ENCODE measurements around the gene PWWP2A.

GRCh38 chr5:160097991-160098390 is 21.3 kb downstream of the PWWP2A start:
- TF ChIP-seq CTCF (IDR thresholded peaks at IDR 0.05 in 2 of 3, conservative IDR thresholded peaks at IDR 0.05 in 1 of 3; ENCODE audit: borderline replicate concordance in 1 of 3, insufficient read depth in 1 of 3, low read depth in 2 of 3, low read length in 2 of 3), result no peak
- no peak for TF ChIP-seq EZH2 (IDR thresholded peaks at IDR 0.05)
- no peak for TF ChIP-seq EZH2phosphoT487 (IDR thresholded peaks at IDR 0.05; ENCODE audit: borderline replicate concordance)

Measured in HCT116 (cell line).